OCI-LY7 (cell line): ENCODE data around the gene VTI1A. TPM values are rescaled to one million over a fixed set of nuclear protein-coding genes. Genes with fewer than 3 reads are reported as not detected.

Experiments
- BruUV-seq: library from RNA; stranded (reverse); fragments of 400-500 nt; replicated peaks from 2 replicates; lab custom pipeline; 2021; lab: Mats Ljungman, UMichigan
- CTCF ChIA-PET: fragments of 300-600 bp; sonication (Branson Sonifier 250); formaldehyde crosslinking; loops from one replicate; lab custom pipeline; 2022; ENCODE audit warnings: antibody characterized with exemption; ENCODE audit not compliant: unreplicated experiment; lab: Charles Lee
- POLR2A ChIA-PET: fragments of 300-600 bp; sonication (Branson Sonifier 250); formaldehyde crosslinking; loops from one replicate; lab custom pipeline; 2022; ENCODE audit warnings: antibody characterized with exemption; lab: Charles Lee
- DNase-seq: peaks from one replicate; pipeline ENCODE4 v3.0.0-alpha.2; 2015; ENCODE audit warnings: low spot score
- H2AFZ ChIP-seq: fragments of 200-600 bp; sonication (generic), shearing (Covaris generic); 2 replicates; pipeline ENCODE4 v1.6.1; 2014; ENCODE audit warnings: mild to moderate bottlenecking, antibody characterized with exemption, low read length, moderate library complexity
- H3K27ac ChIP-seq: fragments of 200-600 bp; sonication (generic); 2 replicates; pipeline ENCODE4 v1.5.1; 2014; ENCODE audit warnings: mixed run types, low read depth, mild to moderate bottlenecking, moderate library complexity, low read length, inconsistent platforms; ENCODE audit not compliant: poor library complexity, severe bottlenecking
- H3K36me3 ChIP-seq: fragments of 200-600 bp; sonication (generic); 2 replicates; pipeline ENCODE4 v1.6.1; 2014; ENCODE audit warnings: mild to moderate bottlenecking, antibody characterized with exemption, low read length, moderate library complexity, mixed read lengths; ENCODE audit not compliant: insufficient read depth
- H3K4me1 ChIP-seq: fragments of 200-600 bp; sonication (generic); 2 replicates; pipeline ENCODE4 v1.5.1; 2014; ENCODE audit warnings: mild to moderate bottlenecking, low read length; ENCODE audit not compliant: insufficient read depth, poor library complexity, severe bottlenecking
- H3K4me2 ChIP-seq: fragments of 200-600 bp; sonication (generic); 2 replicates; pipeline ENCODE4 v1.6.1; 2014; ENCODE audit warnings: mild to moderate bottlenecking, low read length
- H3K4me3 ChIP-seq: fragments of 200-600 bp; sonication (generic); 2 replicates; pipeline ENCODE4 v1.5.1; 2014; ENCODE audit warnings: mild to moderate bottlenecking, low read depth, low read length; ENCODE audit not compliant: poor library complexity, severe bottlenecking
- H3K79me2 ChIP-seq: fragments of 200-600 bp; sonication (generic); 2 replicates; pipeline ENCODE4 v1.6.1; 2016; ENCODE audit warnings: low read depth, mild to moderate bottlenecking, low read length, moderate library complexity, mixed read lengths; ENCODE audit not compliant: insufficient read depth
- H3K9me2 ChIP-seq: fragments of 200-600 bp; sonication (generic); 2 replicates; pipeline ENCODE4 v1.6.1; 2016; ENCODE audit warnings: mild to moderate bottlenecking, low read length, mixed read lengths; ENCODE audit not compliant: insufficient read depth
- H3K9me3 ChIP-seq: fragments of 200-600 bp; sonication (generic); 2 replicates; pipeline ENCODE4 v1.6.1; 2014; ENCODE audit warnings: mild to moderate bottlenecking, mixed run types, low read length, mixed read lengths
- H4K20me1 ChIP-seq: fragments of 200-600 bp; sonication (generic); 2 replicates; pipeline ENCODE4 v1.6.1; 2014; ENCODE audit warnings: mild to moderate bottlenecking, antibody characterized with exemption, low read length, moderate library complexity, mixed read lengths; ENCODE audit not compliant: insufficient read depth
- CTCF ChIP-seq: fragments of 200-600 bp; sonication (generic); conservative IDR thresholded peaks from 2 replicates; pipeline ENCODE4 v1.5.1; 2014; ENCODE audit warnings: mild to moderate bottlenecking, antibody characterized with exemption, low read length, moderate library complexity, mixed read lengths
- EZH2phosphoT487 ChIP-seq: fragments of 200-600 bp; sonication (generic); IDR thresholded peaks from 2 replicates; pipeline ENCODE4 v1.6.1; 2018; ENCODE audit warnings: low read depth, borderline replicate concordance, mild to moderate bottlenecking, mixed run types, antibody characterized with exemption, low read length, moderate library complexity, mixed read lengths
- intact Hi-C: fragments of 100-400 bp; cut with micrococcal nuclease; formaldehyde crosslinking; loops from one replicate; pipeline ENCODE4 v1.10.0; 2022; ENCODE audit not compliant: unreplicated experiment
- total RNA-seq, 2 experiments: library from RNA; depleted of rRNA in 1 of 2; stranded (reverse); fragments of >200 nt in 1 of 2; shearing (Covaris generic) in 1 of 2; gene quantifications; 2 replicates each; pipeline ENCODE4 v1.2.3, GENCODE V29; 2014 to 2022

VTI1A gene
- total RNA-seq, 2 experiments from 2014 or later: 39.4 to 45.2 TPM

GRCh38 chr10:112708461-112708860 is 261.4 kb downstream of the VTI1A start:
- intact Hi-C loops: no loop called here
- Histone ChIP-seq H3K79me2 (no peaks in the 10 kb centered on the region), H4K20me1 (0 out of 2 replicates have a peak, but pooled peaks cover 3% of the 10 kb centered on the region), H3K27ac (no peak overlapping the region), H3K4me3 (no peak overlapping the region), H3K36me3 (no peaks in the 10 kb centered on the region), H2AFZ (no peak overlapping the region), H3K9me2 (no peaks in the 10 kb centered on the region), H3K4me1 (no peaks in the 10 kb centered on the region), H3K9me3 (no peaks in the 10 kb centered on the region), H3K4me2 (no peak overlapping the region)
- TF ChIP-seq EZH2phosphoT487 (no peak), CTCF (no peak)
- BruUV-seq: no TSS peak
- ChIA-PET POLR2A (interaction anchor here (1.2 to 1.7 kb wide), 2 partner anchors 13 to 20 kb away, joined by 3 to 7 read pairs; no protein-coding TSS in a partner anchor), CTCF (no interaction called here)
- no peak for DNase-seq

GRCh38 chr10:112710528-112710927 is 263.5 kb downstream of the VTI1A start:
- Histone ChIP-seq H3K9me2 (no peaks in the 10 kb centered on the region), H3K9me3 (no peaks in the 10 kb centered on the region), H2AFZ (no peak overlapping the region), H3K4me2 (no peak overlapping the region), H3K4me3 (no peak overlapping the region), H3K79me2 (no peaks in the 10 kb centered on the region), H4K20me1 (0 out of 2 replicates have a peak, but pooled peaks cover 3% of the 10 kb centered on the region), H3K4me1 (no peaks in the 10 kb centered on the region), H3K27ac (no peak overlapping the region), H3K36me3 (no peaks in the 10 kb centered on the region)
- no peak for DNase-seq
- TF ChIP-seq CTCF (no peak), EZH2phosphoT487 (no peak)
- POLR2A ChIA-PET: interaction anchor here (1.0 to 1.4 kb wide), 3 partner anchors 10 to 12 kb away, joined by 3 to 5 read pairs (median 3); no protein-coding TSS in a partner anchor
- BruUV-seq: no TSS peak
- intact Hi-C loops: no loop called here
- CTCF ChIA-PET: no interaction called here

GRCh38 chr10:112711366-112711765 is 264.4 kb downstream of the VTI1A start:
- TF ChIP-seq EZH2phosphoT487 (no peak), CTCF (no peak)
- H3K4me2 ChIP-seq: no peak overlapping the region
- no peaks in the 10 kb centered on the region for H3K4me1 ChIP-seq
- H3K9me3 ChIP-seq: no peaks in the 10 kb centered on the region
- H3K9me2 ChIP-seq: no peaks in the 10 kb centered on the region
- intact Hi-C loops: no loop called here
- no peaks in the 10 kb centered on the region for H3K79me2 ChIP-seq
- no peak overlapping the region for H2AFZ ChIP-seq
- no peak overlapping the region for H3K4me3 ChIP-seq
- no TSS peak for BruUV-seq
- no peak for DNase-seq
- POLR2A ChIA-PET: interaction anchor here (1.1 kb wide), 1 partner anchor 10 kb away, joined by 3 read pairs; no protein-coding TSS in a partner anchor
- no peaks in the 10 kb centered on the region for H3K36me3 ChIP-seq
- H3K27ac ChIP-seq: no peak overlapping the region
- H4K20me1 ChIP-seq: 0 out of 2 replicates have a peak, but pooled peaks cover 3% of the 10 kb centered on the region
- CTCF ChIA-PET: no interaction called here
